ENCODE data around the gene CDKN1B.

Gene CDKN1B

DNA sequence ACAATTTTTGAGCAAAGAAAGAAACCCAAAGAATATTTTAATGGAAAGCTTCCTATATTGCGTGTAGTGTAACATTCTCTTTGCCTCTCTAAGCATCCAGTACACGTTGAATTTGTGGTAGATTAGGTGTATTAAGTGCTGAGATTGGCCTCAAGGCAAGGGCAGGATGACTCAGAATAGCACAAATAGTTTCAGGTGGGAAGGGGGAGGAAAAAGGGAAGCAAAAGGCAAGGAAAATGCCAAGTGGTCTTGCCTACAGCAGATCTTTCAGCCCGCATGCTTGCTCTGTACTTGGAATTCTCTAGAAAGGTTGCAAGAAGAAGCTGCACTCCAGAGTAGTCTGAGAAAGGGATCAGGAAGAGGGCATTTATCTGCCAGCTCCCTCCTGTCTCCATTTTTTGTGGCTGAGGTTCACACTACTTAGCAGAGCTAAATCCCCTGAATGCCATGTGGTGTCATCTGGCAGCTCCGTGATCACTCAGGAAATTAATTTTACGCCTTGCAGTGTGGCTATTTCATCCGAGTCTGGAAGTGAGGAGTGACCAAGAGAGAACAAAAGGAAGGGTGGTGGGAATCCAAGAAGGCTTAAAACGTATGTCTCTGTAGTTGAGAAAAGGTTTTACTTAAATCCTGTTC lies 28.5 kb downstream of the CDKN1B start:
- no peak for TF ChIP-seq POLR2AphosphoS5 (IDR thresholded peaks at IDR 0.05; ENCODE audit: low read depth, low read length)
- TF ChIP-seq, protein P1, sequence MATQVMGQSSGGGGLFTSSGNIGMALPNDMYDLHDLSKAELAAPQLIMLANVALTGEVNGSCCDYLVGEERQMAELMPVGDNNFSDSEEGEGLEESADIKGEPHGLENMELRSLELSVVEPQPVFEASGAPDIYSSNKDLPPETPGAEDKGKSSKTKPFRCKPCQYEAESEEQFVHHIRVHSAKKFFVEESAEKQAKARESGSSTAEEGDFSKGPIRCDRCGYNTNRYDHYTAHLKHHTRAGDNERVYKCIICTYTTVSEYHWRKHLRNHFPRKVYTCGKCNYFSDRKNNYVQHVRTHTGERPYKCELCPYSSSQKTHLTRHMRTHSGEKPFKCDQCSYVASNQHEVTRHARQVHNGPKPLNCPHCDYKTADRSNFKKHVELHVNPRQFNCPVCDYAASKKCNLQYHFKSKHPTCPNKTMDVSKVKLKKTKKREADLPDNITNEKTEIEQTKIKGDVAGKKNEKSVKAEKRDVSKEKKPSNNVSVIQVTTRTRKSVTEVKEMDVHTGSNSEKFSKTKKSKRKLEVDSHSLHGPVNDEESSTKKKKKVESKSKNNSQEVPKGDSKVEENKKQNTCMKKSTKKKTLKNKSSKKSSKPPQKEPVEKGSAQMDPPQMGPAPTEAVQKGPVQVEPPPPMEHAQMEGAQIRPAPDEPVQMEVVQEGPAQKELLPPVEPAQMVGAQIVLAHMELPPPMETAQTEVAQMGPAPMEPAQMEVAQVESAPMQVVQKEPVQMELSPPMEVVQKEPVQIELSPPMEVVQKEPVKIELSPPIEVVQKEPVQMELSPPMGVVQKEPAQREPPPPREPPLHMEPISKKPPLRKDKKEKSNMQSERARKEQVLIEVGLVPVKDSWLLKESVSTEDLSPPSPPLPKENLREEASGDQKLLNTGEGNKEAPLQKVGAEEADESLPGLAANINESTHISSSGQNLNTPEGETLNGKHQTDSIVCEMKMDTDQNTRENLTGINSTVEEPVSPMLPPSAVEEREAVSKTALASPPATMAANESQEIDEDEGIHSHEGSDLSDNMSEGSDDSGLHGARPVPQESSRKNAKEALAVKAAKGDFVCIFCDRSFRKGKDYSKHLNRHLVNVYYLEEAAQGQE (IDR thresholded peaks at IDR 0.05; ENCODE audit: insufficient read depth in 1 of 2, low read depth in 2 of 2, low read length in 2 of 2) = no peak
- TF ChIP-seq TAF1 (IDR thresholded peaks at IDR 0.05; ENCODE audit: borderline replicate concordance, insufficient read depth, low read length) = no peak
- no peak for TF ChIP-seq FOXP2 (optimal IDR thresholded peaks at IDR 0.05; ENCODE audit: borderline replicate concordance, extremely low read depth, extremely low read length, insufficient read depth)
- TF ChIP-seq SIN3A (IDR thresholded peaks at IDR 0.05; ENCODE audit: borderline replicate concordance, insufficient read depth, low read length) = no peak

GRCh38 chr12:12747278-12747677 lies 30.1 kb downstream of the CDKN1B start:
- TF ChIP-seq TAF1 (IDR thresholded peaks at IDR 0.05; ENCODE audit: borderline replicate concordance, insufficient read depth, low read length) (no peak), FOXP2 (optimal IDR thresholded peaks at IDR 0.05; ENCODE audit: borderline replicate concordance, extremely low read depth, extremely low read length, insufficient read depth) (no peak), POLR2AphosphoS5 (IDR thresholded peaks at IDR 0.05; ENCODE audit: low read depth, low read length) (no peak), SIN3A (IDR thresholded peaks at IDR 0.05; ENCODE audit: borderline replicate concordance, insufficient read depth, low read length) (no peak)
- TF ChIP-seq, protein P1 (IDR thresholded peaks at IDR 0.05; ENCODE audit: insufficient read depth in 1 of 2, low read depth in 2 of 2, low read length in 2 of 2) = no peak

GRCh38 chr12:12748044-12748443 lies 30.9 kb downstream of the CDKN1B start:
- TF ChIP-seq, protein P1 (IDR thresholded peaks at IDR 0.05; ENCODE audit: insufficient read depth in 1 of 2, low read depth in 2 of 2, low read length in 2 of 2) = no peak
- no peak for TF ChIP-seq POLR2AphosphoS5 (IDR thresholded peaks at IDR 0.05; ENCODE audit: low read depth, low read length)
- no peak for TF ChIP-seq TAF1 (IDR thresholded peaks at IDR 0.05; ENCODE audit: borderline replicate concordance, insufficient read depth, low read length)

DNA sequence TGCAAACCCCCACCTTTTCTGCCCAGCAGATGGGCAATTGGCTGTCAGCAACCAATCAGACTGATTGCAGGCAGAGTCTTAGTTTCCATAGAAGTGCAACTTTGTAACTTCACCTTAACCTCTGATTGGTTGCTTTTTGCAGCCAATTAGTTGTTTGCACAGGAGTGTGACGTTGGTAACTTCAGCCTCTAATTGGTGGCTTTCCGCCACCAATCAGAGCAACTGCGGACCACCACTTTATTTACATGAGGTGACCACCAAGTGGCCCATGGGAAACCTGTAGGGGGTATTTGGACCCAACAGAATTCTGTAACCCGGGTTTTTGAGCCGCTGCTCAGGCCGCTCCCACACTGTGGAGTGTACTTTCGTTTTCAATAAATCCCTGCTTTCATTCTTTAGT lies 32.3 kb downstream of the CDKN1B start:
- TF ChIP-seq TAF1 (IDR thresholded peaks at IDR 0.05; ENCODE audit: borderline replicate concordance, insufficient read depth, low read length) (no peak), SIN3A (IDR thresholded peaks at IDR 0.05; ENCODE audit: borderline replicate concordance, insufficient read depth, low read length) (no peak), POLR2AphosphoS5 (IDR thresholded peaks at IDR 0.05; ENCODE audit: low read depth, low read length) (no peak)

- TF ChIP-seq TAF1 (IDR thresholded peaks at IDR 0.05; ENCODE audit: borderline replicate concordance, insufficient read depth, low read length) = no peak
- TF ChIP-seq SIN3A (IDR thresholded peaks at IDR 0.05; ENCODE audit: borderline replicate concordance, insufficient read depth, low read length) = no peak
- TF ChIP-seq, protein P1 (IDR thresholded peaks at IDR 0.05; ENCODE audit: insufficient read depth in 1 of 2, low read depth in 2 of 2, low read length in 2 of 2) = no peak
- TF ChIP-seq POLR2AphosphoS5 (IDR thresholded peaks at IDR 0.05; ENCODE audit: low read depth, low read length) = no peak
- no peak for TF ChIP-seq FOXP2 (optimal IDR thresholded peaks at IDR 0.05; ENCODE audit: borderline replicate concordance, extremely low read depth, extremely low read length, insufficient read depth)
Measured at GRCh38 chr12:12755923-12756322, 38.8 kb downstream of the CDKN1B start.

All from PFSK-1 (cell line).